ENCODE measurements around the gene GLI1. TPM values are rescaled to one million over a fixed set of nuclear protein-coding genes. Genes with fewer than 3 reads are reported as not detected.

GLI1 gene
- total RNA-seq, 2 donors from 2014 or later, result 1.2 TPM; not detected in 1

- H3K27me3 ChIP-seq, result peaks cover 16 to 24% of the 10 kb centered on the region in 2 donors
- DNase-seq (ENCODE audit: low spot score), result no peak
- H3K9me3 ChIP-seq, result no peaks in the 10 kb centered on the region
- H3K4me1 ChIP-seq, result peaks cover 0 to 18% of the 10 kb centered on the region in 2 donors
- peak overlapping the region; percentile 24 to 44 for H3K4me3 ChIP-seq
- no peaks in the 10 kb centered on the region for H3K36me3 ChIP-seq
- no peak for TF ChIP-seq CTCF (IDR thresholded peaks at IDR 0.05)
- peak overlapping the region; percentile 39 to 48 for H3K27ac ChIP-seq
Measured at GRCh38 chr12:57476993-57477709, 17.6 kb downstream of the GLI1 start.

- H3K4me3 ChIP-seq, result peak overlapping the region; percentile 24 to 44
- H3K9me3 ChIP-seq, result no peaks in the 10 kb centered on the region
- H3K36me3 ChIP-seq, result no peaks in the 10 kb centered on the region
- peaks cover 0 to 18% of the 10 kb centered on the region in 2 donors for H3K4me1 ChIP-seq
- no peak for TF ChIP-seq CTCF (IDR thresholded peaks at IDR 0.05)
- H3K27me3 ChIP-seq, result peaks cover 16 to 24% of the 10 kb centered on the region in 2 donors
- H3K27ac ChIP-seq, result peak overlapping the region; percentile 39 to 49
- DNase-seq (ENCODE audit: low spot score), result no peak
Measured at GRCh38 chr12:57477710-57478681, 18.4 kb downstream of the GLI1 start.

- no peak for TF ChIP-seq CTCF (IDR thresholded peaks at IDR 0.05)
- Histone ChIP-seq H3K9me3 (no peaks in the 10 kb centered on the region), H3K27me3 (peaks cover 16 to 24% of the 10 kb centered on the region in 2 donors), H3K4me3 (no peak overlapping the region), H3K4me1 (peaks cover 0 to 18% of the 10 kb centered on the region in 2 donors), H3K27ac (peak overlapping the region; percentile 3 to 7), H3K36me3 (no peaks in the 10 kb centered on the region)
- DNase-seq (ENCODE audit: low spot score), result no peak
Measured at GRCh38 chr12:57479043-57479375, 19.4 kb downstream of the GLI1 start.

DNA sequence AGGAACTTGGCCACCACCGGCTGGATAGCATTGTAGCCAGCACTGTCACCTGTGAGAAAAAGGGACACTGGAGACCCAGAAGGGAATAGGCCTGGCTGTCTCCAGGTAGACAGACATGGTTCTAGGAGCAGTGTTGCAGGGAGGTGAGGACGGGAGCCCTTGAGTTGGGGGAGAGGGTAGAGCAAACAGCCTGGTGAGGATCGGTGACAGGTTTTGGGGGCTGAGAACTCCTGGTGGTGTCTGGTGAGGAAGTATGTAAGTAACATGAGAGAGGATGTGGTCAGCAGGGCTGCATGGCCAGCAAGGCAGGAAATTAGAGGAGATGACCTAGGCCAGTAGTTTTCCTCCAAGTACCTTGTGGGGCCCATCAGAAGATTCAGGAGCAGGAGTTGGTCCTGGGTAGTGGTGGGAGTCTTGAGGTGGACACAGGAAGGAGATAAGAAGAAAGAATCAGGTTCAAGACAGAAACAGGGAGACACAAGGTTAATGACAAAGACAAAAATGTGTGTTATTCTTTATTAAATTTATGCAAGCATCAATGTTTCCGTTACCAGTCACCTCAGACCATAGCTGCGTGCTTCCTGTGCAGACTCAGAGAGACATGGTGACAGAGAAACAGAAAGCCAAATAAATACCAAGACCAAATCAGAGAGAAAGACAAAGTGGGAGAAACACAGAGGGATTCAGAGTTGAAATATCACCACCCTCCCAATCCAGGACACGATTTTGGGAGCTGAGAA lies 20.0 kb downstream of the GLI1 start, which contains the start of gene ARHGAP9:
Gene ARHGAP9 (minus strand): TSS at position 491 of the 740 bp plus-strand sequence. CDS start 460 bp downstream, at position 31.
- no peak for DNase-seq (ENCODE audit: low spot score)
- H3K27me3 ChIP-seq, result peaks cover 16 to 20% of the 10 kb centered on the region in 2 donors
- no peaks in the 10 kb centered on the region for H3K36me3 ChIP-seq
- no peak within 1 kb of the TSS for H3K4me3 ChIP-seq
- peaks cover 0 to 18% of the 10 kb centered on the region in 2 donors for H3K4me1 ChIP-seq
- H3K27ac ChIP-seq, result peak within 1 kb of the TSS; percentile 7 to 49
- no peak for TF ChIP-seq CTCF (IDR thresholded peaks at IDR 0.05)
- no peaks in the 10 kb centered on the region for H3K9me3 ChIP-seq

GRCh38 chr12:57481671-57482070 lies 22.1 kb downstream of the GLI1 start:
- no peak for TF ChIP-seq CTCF (IDR thresholded peaks at IDR 0.05)
- no peak for DNase-seq (ENCODE audit: low spot score)
- Histone ChIP-seq H3K4me1 (no peaks in the 10 kb centered on the region), H3K36me3 (no peaks in the 10 kb centered on the region), H3K27me3 (peaks cover 0 to 4% of the 10 kb centered on the region in 2 donors), H3K4me3 (no peak overlapping the region), H3K27ac (no peak overlapping the region), H3K9me3 (no peaks in the 10 kb centered on the region)

Measured in right atrium auricular region (tissue), 2 donors.